Stimulated activated naive CD4-positive, alpha-beta T cell treated with Interleukin-2 at 50 U/mL for 16 hours (primary cell): ENCODE measurements around the gene SYT17.
"Not testable (repeated sequence)": the region's sequence is repeated elsewhere in the genome, so short reads cannot be mapped to it uniquely, and the experiment has no call there.

Experiments
- DNase-seq: peaks from one replicate; lab custom pipeline; 2025; lab: John Stamatoyannopoulos, UW

SYT17 gene

DNA sequence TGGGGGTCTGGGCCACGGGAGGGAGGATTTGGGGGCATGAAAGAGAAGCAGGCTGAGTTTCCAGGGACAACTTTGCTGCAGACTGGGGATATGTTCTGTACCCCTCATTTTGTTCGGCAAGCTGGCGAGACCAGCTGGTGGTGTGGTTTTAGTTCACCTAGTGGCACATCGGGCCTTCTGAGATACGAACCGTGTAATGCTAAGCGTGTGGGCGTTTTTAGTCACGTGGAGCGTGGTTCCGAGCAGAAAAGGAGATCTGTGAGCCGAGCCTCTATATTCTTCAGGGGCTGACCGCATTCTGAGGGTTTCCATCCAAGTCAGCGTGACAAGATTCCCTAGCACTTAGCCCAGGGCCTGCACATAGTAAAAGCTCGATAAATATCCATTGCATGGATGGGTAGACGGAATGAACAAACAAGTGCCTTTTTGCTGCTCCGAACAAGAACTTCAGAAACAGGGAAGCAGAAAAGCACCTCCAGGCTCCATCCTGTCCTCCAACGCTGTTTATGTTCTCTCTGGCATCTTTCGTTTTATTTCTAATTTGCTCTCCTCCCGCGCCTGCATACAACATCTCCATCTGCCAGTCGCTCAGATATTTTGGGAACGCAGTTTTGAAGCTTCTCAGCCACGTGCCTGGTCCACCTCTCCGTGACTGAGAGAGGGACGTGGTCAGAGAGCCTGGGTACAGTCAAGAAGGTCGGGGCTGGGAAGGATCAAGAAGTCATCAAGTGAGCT, 5.8 kb downstream of the SYT17 start:
- DNase-seq, result no peak

DNA sequence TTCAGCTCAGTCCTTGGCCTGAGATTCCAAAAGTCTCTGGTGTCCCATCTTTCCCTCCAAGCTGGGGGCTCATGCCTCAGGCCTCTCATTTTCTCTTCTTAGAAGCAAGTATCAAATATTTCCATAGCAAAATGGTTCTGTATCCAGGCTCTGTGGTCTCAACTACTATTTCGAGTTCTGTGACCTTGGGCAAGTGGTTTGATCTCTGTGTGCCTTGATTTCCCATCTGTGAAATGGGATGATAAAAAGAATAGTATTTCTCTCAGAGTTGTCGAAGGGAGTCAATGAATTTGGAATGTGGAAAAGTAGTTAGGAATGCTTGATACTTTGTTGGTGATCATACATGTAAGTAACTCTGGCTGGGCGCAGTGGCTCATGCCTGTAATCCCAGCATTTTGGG, 6.4 kb downstream of the SYT17 start:
- DNase-seq, result no peak

DNA sequence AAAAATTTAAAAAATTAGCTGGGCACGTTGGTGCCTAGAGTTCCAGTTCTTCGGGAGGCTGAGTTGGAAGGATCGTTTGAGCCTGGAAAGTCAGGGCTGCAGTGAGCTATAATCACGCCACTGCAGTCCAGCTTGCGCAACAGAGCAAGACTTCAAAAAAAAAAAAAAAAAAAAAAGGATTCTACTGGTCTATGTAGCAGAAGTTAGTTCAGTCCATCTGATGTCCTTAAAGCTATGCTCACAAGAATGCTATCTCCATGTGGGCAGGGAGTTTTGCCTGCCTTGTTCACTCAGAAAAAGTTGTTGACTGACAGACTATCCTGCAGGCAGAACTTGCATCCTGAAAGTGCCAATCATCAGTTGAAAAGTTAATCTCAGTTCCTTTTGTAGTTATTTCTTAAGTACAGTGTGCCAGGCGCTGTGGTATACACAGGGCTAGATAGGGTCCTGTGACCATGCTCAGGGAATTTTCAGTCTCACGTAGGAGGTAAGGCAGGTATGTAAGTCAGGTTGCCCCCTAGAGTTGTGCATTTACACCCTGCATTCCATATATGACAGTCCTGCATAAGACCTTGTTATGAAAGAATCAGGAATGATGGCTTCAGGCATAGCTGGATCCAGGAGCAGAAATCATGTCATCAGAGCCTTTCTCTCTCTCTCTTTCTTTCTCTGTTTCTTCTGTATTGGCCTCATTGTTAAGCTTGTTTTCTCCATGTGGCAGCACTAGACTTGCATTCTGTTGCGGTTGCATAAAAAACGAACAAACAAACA, 7.6 kb downstream of the SYT17 start:
- no peak for DNase-seq

DNA sequence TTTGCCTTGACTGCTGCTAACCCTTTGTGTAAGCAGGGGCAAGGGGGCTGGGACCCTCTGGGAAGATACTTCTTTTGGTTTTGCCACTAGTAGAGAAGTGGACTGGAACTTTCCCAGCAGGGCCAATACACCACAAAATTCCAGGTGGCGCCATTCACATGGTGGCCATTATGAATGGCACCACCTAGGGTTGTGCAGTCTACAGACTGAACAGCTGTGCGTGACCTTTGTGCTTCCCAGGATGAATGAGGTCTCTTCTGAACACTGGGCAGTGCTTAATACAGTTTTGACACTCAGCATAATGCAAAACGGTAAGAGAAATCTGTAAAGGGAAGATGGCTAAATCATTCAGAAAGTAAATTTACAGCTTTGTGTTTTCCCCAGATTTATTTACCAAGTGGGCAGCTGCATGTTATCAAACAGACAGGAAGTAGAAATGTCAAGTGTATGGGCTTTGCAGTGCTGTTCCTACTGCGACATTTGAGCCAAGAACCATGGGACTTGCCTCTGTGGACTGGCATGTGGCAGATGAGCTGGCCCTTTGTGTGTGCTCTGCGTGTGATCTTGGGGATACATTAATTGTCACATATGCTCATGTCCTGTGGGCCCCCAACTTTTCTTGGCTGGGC, 9.2 kb downstream of the SYT17 start:
- no peak for DNase-seq

DNA sequence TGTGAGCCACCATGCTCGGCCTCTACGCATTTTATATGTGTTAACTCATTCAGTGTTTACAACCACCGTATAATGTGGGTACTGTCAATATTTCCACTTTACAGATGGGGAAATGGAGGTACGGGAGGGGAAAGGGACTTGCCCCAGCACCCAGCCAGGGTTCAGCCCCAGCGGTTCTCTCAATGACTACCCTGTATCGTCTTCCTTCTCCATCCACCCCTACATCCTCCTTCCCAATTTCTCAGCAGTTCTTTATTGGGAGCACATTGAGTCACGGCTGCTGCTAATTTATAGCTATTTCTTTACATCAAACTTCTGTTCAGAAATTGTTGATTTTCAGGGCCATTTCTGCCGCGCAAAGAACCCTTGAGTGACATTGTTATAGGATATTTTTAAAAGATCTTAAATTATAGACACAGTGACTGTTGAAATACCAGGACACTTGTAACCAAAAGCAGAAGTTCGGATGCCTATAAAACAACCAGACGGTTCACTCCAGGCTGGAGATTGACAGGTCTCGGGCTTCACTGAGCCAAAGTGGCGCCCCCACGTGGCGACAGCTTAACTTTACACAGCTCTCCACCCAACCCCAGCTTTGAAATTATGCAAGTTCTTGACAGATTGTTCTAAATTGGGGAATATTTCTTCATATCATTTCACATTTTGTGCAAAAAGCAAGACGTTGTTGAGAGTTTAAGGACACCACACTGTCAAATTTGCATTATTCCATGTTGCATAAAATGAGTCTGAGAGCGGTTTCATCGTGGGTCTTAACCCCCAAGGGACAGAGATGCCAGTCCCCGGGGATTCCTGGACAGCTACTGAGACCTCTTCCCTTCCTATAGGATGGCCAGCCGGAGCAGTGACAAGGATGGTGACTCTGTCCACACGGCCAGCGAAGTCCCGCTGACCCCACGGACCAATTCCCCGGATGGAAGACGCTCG, 11.8 kb downstream of the SYT17 start:
- peak; percentile 14 for DNase-seq

DNA sequence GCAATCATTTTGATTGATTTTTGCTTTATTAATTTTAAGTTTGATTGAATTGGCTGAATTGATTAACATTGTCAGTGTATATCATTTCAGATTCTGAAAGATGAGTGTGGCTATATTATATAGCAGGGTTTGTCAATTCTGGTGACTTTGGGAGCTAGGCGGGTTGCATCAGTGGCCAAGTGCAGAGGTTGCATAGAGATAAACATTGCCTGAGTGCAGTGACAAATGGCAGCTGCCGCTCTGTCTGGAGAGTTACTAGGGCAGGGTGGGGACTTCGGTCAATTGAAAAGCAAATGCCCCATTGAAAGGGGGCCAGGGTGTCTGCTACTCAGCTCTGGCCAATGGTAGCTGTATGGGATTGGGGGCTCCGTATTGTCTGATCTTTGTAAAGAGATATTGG, 12.7 kb downstream of the SYT17 start:
- DNase-seq, result no peak

DNA sequence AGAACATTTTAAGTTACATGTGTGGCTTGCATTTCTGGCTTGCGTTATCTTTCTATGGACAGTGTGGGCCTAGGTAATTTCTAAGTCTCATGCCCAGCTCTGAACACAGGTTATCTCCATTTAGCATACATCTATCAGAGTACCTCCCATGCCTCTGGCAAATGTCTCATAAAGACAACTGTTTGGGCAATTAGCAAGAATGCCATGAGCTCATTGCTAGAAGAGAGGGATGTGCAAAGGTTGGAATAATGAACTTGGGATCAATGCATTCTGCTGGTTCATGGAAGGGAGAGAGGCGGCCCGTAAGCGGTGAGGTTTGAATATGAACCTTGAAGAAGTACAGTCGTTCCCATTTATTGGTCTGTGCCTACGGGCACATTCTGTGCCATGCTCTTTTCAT, 14.4 kb downstream of the SYT17 start:
- DNase-seq, result no peak

DNA sequence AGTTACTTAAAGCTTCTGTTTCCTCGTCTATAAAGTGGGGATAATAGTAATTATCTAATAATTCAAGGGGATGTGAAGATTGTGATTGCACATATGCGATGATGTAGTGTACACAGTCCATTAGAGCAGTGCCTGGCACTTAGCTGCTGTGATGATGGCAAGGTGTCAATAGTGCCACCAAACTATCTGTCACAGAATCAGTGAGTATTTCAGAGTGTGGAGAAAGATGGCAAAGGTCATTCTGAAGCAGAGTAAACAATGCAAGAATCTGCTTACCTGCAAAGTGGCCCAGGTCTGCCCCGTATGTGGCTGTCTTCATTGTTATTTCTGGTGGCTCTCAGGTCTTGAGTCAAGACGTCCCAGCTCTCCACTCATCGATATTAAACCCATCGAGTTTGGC, 15.1 kb downstream of the SYT17 start:
- DNase-seq, result no peak

DNA sequence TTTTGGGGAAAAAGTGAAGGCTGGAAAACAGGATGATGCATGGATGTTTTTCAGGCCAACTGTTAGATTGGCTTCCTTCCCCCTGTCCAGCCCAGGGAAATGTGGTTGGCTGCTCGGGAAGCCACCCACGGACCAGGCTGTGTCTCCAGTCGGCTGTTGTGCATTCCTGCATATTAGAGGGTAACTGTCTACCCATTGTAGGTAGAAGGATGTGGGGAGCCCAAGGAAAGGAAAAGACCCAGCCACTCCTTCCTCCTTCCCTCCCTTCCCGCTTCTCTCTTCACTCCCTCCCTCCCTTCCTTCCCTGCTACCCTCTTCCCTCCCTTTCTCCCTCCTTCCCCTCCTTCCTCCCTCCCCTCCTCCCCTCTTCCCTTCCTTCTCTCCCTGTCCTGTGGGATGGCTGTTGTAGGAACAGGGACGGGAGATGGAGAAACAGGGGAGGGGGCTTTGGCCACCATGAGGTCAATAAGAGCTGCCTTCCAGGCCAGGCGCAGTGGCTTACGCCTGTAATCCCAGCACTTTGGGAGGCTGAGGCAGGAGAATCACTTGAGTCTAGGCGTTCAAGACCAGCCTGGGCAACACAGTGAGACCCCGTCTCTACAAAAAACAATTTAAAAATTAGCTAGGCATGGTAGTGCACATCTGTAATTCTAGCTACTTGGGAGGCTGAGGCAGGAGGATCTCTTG, 16.9 kb downstream of the SYT17 start:
- no peak for DNase-seq

DNA sequence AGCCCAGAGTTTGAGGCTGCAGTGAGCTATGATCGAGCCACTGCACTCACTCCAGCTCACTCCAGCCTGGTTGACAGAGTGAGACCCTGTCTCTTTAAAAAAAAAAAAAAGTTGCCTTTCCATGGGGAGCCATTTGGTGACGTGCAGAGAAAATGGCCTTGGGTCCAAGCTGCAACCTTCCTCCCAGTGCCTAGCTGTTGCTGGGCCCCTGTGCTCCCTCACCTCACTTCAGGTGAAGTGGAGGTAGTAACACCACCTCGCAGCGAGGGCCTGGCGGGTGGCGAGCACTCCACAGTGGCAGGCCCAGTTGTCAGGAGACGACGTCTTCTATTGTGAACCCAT, 17.4 kb downstream of the SYT17 start:
- no peak for DNase-seq

DNA sequence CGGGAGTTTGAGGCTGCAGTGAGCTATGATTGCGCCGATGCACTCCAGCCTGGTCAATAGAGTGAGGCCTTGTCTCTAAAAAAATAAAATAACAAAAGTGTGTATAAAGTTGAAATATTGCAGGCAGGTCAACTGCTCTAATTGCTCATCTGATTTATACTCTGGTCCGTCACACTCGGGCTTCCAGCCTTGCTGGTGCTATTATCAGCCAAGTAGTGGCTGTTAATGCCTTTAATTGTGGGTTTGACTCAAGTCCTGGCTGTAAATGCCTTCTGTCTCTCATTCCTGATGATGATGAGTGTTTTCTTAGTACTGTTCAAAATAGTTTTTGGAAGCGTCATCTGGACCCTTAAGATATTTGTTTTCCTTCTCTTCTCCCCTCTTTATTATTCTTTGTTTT, 18.4 kb downstream of the SYT17 start:
- DNase-seq, result no peak

DNA sequence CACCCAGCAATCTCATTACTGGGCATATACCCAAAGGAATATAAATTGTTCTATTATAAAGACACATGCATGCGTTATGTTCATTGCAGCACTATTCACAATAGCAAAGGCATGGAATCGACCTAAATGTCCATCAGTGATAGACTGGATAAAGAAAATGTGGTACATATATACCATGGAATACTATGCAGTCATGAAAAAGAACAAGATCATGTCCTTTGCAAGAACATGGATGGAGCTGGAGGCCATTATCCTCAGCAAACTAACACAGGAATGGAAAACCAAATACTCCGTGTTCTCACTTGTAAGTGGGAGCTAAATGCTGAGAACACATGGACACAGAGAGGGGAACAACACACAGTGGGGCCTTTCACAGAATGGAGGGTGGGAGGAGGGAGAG, 19.9 kb downstream of the SYT17 start:
- DNase-seq, result not testable (repeated sequence)

DNA sequence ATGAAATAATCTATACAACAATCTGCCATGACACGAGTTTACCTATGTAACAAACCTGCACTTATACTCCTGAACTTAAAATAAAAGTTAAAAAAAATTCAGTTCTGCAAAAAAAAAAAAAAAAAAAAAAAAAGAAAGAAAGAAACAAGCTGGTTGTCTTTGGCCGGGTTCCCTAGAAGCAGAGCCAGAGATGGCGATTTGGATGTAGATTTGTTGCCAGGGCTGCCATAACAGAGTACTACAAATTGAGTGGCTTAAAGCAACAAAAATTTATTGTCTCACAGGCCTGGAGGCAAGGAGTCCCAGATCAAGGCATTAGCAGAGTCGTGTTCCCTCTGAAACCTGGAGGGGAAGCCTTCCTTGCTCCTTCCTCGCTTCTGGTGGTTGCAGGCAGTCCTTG, 20.4 kb downstream of the SYT17 start:
- DNase-seq, result no peak

DNA sequence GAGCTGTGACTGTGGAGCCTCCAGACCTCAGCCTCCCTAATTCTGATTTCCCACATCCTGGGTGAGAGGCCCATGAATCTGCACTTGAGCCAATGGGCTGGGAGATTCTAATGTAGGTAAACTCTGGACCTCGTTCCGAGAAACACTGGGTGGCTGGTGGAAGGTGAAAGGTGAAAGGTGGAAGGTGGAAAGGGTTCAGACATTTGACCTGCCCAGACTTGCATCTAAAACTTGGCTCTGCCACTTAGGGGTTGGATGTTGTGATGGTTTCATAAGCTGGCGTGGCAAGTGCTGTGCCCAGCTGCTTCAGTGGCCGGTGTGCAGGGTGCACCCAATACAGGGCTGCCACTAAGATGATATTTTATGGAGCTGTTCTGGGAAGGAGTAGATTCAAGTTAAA, 24.8 kb downstream of the SYT17 start:
- no peak for DNase-seq

DNA sequence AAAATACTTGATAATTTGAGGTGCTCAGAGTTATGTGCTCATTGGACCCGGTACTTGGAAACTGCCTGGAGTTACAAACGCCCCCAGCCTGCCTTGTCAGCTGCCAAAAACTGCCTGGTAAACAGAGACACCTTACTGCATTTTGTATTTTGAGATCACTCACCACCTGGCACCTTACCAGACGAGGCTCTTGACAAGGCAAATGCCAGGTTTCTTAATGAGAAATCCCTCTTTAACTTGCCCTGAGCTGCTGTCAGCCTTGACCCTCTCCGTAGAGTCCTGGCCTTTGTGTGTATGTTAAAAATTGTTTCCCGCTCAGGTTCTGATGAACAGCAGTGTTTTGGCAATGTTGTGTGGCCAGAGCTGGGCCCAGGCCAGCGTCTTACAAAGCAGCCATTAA, 28.8 kb downstream of the SYT17 start:
- DNase-seq, result no peak

DNA sequence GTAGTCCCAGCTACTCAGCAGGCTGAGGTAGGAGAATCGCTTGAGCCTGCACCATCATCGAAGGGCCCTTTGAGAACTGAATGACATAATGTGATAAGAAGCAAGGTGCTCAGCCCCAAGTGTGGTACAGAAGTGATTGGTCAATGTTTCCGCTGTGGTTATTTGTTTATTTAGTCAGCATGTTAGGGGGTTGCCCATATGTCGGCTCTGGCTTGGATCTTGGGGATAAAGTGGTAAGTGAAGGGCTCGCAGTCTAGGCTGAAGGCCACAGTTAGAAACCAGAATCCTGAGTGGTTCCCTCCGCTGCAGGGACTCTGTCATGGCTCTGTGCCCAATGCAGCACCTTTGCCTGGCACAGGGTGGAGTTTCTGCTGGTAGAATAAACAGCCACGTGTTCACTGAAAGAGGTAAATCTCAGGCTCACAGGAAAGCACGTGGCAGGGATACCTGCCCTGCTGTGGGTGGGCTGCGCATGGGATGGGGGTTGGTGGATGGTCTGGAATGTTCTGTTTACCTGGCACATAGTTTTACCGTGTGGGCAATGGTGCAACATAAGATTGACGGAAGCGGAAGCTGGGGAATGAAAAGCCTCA, 35.4 kb downstream of the SYT17 start:
- no peak for DNase-seq

DNA sequence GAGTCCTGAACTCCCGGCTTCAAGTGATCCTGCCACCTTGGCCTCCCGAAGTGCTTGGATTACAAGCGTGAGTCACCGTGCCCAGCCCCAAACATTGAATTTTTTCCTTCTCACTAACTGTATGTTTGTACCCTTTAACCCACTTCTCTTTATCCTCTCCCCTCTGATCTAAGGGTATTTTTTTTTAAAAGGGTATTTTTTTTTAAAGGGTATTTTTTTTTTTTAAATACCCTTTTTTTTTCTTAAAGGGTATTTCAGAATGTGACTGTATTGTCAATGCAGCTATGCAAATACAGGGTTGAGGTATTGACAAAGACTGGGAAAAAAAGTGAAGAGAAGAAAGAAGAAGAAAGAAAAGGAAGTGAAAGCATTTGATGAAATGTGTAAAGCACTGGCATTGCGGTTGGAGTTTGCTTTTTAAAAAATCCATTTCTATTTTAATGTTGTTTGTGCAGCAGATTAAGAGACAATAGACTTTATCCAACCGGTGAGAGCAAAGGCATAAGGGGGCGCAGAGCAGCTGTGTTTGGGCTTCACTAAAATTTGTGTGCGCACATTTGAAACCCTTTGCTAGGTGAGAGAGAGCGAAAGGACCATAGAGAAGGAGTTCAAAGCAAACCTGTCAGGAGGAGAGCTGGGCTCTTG, 42.4 kb downstream of the SYT17 start:
- no peak for DNase-seq

DNA sequence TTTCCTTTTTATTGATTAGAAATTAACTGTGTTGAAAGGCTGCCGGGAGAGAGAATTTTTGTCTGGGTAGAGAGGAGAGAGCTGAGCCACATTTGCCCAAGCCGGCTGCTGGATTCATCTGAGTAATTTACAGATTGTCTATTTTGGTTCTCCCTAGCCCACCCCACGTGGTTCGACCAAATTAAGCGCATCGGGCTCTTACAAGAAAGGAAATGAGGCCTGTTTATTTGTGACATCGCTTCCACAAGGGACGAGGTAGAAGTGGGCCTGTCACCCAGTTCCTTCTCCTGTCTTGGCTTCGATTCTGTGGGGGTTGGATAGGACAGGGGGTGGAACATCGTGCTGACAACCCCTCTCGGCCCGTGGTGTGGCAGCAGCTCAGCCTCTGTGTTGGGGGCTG, 42.9 kb downstream of the SYT17 start:
- no peak for DNase-seq

DNA sequence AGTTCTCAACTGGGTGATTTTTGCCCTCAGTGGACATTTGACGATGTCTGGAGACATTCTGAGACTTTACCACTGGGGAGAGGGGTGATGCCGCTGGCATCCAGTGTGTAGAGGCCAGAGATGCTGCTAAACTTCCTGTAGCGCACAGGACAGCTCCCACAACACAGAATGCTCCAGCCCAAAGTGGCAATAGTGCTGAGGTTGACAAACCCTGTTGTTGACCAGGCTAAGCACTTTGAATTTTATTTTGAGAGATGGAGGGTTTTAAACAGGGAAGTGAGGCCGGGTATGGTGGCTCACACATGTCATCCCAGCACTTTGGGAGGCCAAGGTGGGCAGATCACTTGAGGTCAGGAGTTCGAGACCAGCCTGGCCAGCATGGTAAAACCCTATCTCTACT, 44.0 kb downstream of the SYT17 start:
- DNase-seq, result no peak

DNA sequence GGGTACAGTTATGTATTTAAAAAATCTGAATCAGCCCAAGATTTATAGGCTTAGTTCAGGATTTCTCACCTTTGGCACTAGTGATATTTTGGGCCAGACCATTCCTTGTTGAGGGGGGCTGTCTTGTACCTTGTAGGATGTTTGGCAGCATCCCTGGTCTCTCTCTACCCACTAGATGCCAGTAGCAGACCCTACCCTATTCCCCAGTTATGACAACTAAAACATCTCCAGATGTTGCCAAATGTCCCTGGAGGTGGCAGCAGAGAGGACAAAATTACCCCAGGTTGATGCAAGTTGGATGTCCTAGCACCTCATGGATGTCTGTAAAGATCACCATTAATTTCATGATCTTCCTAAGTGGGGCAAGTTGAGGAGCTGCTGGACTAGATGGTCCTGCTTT, 45.8 kb downstream of the SYT17 start:
- DNase-seq, result no peak

DNA sequence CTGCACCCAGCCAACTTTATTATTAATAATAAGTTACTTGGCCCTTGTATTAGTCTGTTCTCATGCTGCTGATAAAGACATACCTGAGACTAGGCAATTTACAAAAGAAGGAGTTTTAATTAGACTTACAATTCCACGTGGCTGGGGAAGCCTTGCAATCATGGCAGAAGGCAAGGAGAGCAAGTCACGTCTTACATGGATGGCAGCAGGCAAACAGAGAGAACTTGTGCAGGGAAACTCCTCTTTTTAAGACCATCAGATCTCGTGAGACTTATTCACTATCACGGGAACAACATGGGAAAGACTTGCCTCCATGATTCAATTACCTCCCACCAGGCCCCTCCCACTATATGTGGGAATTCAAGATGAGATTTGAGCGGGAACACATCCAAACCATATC, 47.7 kb downstream of the SYT17 start:
- DNase-seq, result no peak
